ENCODE data around the gene RGR. TPM values are rescaled to one million over a fixed set of nuclear protein-coding genes. Genes with fewer than 3 reads are reported as not detected.

The RGR gene
- total RNA-seq, 1 experiment from 2014 or later: not detected

DNA sequence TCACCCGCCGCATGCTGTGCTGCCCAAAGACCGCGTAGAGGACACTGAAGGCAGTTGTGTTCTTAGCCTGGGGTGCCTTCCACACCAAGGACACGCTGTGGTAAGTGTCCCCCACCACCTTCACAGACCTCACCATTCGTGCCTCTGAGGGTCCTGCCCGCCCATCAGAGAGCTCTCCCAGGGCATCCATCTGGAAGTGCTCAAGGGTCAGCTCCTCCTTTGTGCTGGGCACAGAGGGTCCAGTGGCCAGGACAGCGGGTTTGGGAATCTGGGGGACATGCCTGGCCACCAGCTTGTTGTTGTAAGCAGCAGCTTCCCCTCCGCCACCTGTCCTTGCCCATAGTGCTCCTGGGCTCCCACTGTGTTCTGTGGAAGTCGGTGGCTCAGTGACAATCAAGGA is 12.5 kb upstream of the RGR start:
- ChIA-PET RAD21 (ENCODE audit: low non-redundant PET in 1 of 2, low total read pairs in 2 of 2, uncharacterized antibody in 2 of 2, unreplicated experiment in 2 of 2) (no interaction called here), CTCF (no interaction called here)

DNA sequence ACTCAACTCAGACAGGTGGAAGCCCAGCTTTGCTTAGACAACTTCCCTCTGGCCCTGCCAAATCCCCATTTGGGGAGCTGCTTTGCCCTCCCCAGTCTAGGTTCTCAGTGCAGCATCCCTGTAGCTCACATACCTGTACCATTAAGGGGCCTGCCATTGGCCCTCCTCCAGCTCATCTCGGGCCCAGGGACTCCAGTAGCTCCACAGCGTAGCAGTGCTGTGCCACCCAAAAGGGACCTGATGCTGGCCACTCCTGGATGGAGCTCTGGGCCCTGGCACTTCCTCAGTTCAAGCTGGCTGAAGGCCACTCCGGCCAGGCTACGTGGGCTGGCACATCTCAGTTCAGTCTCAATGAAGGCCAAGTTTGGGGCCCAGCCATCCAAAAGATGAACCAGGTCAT is 10.9 kb upstream of the RGR start:
- no TSS peak for BruUV-seq (replicated peaks)
- Histone ChIP-seq H3K27ac (ENCODE audit: low read depth, low read length) (no peak overlapping the region), H3K4me3 (replicated peaks in 1 of 2; ENCODE audit: low read depth in 1 of 2, low read length in 2 of 2) (no peak overlapping the region), H3K27me3 (ENCODE audit: insufficient read depth, low read length) (peaks cover 11% of the 10 kb centered on the region; the same call in 1 of the 2 replicates), H2AFZ (ENCODE audit: low read depth, low read length, poor library complexity, severe bottlenecking) (no peak overlapping the region), H3K4me2 (ENCODE audit: low read length) (no peak overlapping the region), H3K36me3 (ENCODE audit: control insufficient read depth in 1 of 2, insufficient read depth in 2 of 2, low read length in 2 of 2) (no peaks in the 10 kb centered on the region), H3K9ac (ENCODE audit: low read length) (no peak overlapping the region), H3K79me2 (ENCODE audit: insufficient read depth, low read length) (no peaks in the 10 kb centered on the region), H3K9me2 (ENCODE audit: insufficient read depth) (no peaks in the 10 kb centered on the region), H4K20me1 (ENCODE audit: insufficient read depth) (no peaks in the 10 kb centered on the region), H3K9me3 (ENCODE audit: control insufficient read depth in 1 of 2, insufficient read depth in 1 of 2, low read depth in 1 of 2, low read length in 2 of 2) (no peaks in the 10 kb centered on the region), H3K4me1 (ENCODE audit: control insufficient read depth in 1 of 2, insufficient read depth in 2 of 2, low read length in 2 of 2) (no peaks in the 10 kb centered on the region)
- TF ChIP-seq CBX3 (IDR thresholded peaks at IDR 0.05; ENCODE audit: low read depth): no peak
- no peak for TF ChIP-seq SIN3A (IDR thresholded peaks at IDR 0.05; ENCODE audit: low read depth)
- TF ChIP-seq, protein P1, sequence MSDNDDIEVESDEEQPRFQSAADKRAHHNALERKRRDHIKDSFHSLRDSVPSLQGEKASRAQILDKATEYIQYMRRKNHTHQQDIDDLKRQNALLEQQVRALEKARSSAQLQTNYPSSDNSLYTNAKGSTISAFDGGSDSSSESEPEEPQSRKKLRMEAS (IDR thresholded peaks at IDR 0.05): no peak
- TF ChIP-seq POLR2A (IDR thresholded peaks at IDR 0.05; ENCODE audit: borderline replicate concordance, extremely low read depth, insufficient read depth, insufficient read length): no peak
- TF ChIP-seq ZNF274 (IDR thresholded peaks at IDR 0.05; ENCODE audit: low read depth, low read length): no peak
- TF ChIP-seq, protein P2, sequence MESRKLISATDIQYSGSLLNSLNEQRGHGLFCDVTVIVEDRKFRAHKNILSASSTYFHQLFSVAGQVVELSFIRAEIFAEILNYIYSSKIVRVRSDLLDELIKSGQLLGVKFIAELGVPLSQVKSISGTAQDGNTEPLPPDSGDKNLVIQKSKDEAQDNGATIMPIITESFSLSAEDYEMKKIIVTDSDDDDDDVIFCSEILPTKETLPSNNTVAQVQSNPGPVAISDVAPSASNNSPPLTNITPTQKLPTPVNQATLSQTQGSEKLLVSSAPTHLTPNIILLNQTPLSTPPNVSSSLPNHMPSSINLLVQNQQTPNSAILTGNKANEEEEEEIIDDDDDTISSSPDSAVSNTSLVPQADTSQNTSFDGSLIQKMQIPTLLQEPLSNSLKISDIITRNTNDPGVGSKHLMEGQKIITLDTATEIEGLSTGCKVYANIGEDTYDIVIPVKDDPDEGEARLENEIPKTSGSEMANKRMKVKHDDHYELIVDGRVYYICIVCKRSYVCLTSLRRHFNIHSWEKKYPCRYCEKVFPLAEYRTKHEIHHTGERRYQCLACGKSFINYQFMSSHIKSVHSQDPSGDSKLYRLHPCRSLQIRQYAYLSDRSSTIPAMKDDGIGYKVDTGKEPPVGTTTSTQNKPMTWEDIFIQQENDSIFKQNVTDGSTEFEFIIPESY (IDR thresholded peaks at IDR 0.05; ENCODE audit: extremely low read depth, insufficient replicate concordance, low read length): no peak
- no peak for TF ChIP-seq EZH2 (IDR thresholded peaks at IDR 0.05)
- no peak for TF ChIP-seq ELF1 (IDR thresholded peaks at IDR 0.05; ENCODE audit: borderline replicate concordance, low read depth)
- TF ChIP-seq FOSL1 (IDR thresholded peaks at IDR 0.05; ENCODE audit: low read depth): no peak
- TF ChIP-seq ZFX (IDR thresholded peaks at IDR 0.05): no peak
- TF ChIP-seq SRF (IDR thresholded peaks at IDR 0.05; ENCODE audit: low read depth): no peak
- CTCF ChIA-PET: no interaction called here
- DNase-seq (ENCODE audit: low read depth, low spot score): no peak
- POLR2A ChIA-PET: no interaction called here
- ATAC-seq: no peak
- RAD21 ChIA-PET (ENCODE audit: low non-redundant PET in 1 of 2, low total read pairs in 2 of 2, uncharacterized antibody in 2 of 2, unreplicated experiment in 2 of 2): no interaction called here
- intact Hi-C loops (cut with micrococcal nuclease): no loop called here

More for the DNA sequence above, 12.5 kb upstream of the RGR start:
- no TSS peak for BruUV-seq (replicated peaks)
- Histone ChIP-seq H3K9me2 (ENCODE audit: insufficient read depth) (no peaks in the 10 kb centered on the region), H3K27ac (ENCODE audit: low read depth, low read length) (no peak overlapping the region), H3K9me3 (ENCODE audit: control insufficient read depth in 1 of 2, insufficient read depth in 1 of 2, low read depth in 1 of 2, low read length in 2 of 2) (no peaks in the 10 kb centered on the region), H3K79me2 (ENCODE audit: insufficient read depth, low read length) (no peaks in the 10 kb centered on the region), H2AFZ (ENCODE audit: low read depth, low read length, poor library complexity, severe bottlenecking) (no peak overlapping the region), H3K36me3 (ENCODE audit: control insufficient read depth in 1 of 2, insufficient read depth in 2 of 2, low read length in 2 of 2) (no peaks in the 10 kb centered on the region), H3K4me3 (replicated peaks in 1 of 2; ENCODE audit: low read depth in 1 of 2, low read length in 2 of 2) (no peak overlapping the region), H3K9ac (ENCODE audit: low read length) (no peak overlapping the region), H3K4me2 (ENCODE audit: low read length) (no peak overlapping the region), H4K20me1 (ENCODE audit: insufficient read depth) (no peaks in the 10 kb centered on the region), H3K27me3 (ENCODE audit: insufficient read depth, low read length) (peaks cover 23% of the 10 kb centered on the region), H3K4me1 (ENCODE audit: control insufficient read depth in 1 of 2, insufficient read depth in 2 of 2, low read length in 2 of 2) (no peaks in the 10 kb centered on the region)
- POLR2A ChIA-PET: no interaction called here
- no peak for TF ChIP-seq EZH2phosphoT487 (IDR thresholded peaks at IDR 0.05; ENCODE audit: borderline replicate concordance)
- no peak for TF ChIP-seq CBX3 (IDR thresholded peaks at IDR 0.05; ENCODE audit: low read depth)
- ATAC-seq (no peak), DNase-seq (ENCODE audit: low read depth, low spot score) (no peak)
- intact Hi-C loops (cut with micrococcal nuclease): no loop called here

All from HCT116 (cell line).